GM12892 (cell line): ENCODE measurements around the gene NACC2.

Experiments used
- POLR2A ChIP-seq: IDR thresholded peaks from 2 replicates; pipeline ENCODE4 v1.6.1; 2011; ENCODE audit warnings: low read depth, low read length, control low read depth
- POLR2AphosphoS5 ChIP-seq: IDR thresholded peaks from 2 replicates; pipeline ENCODE4 v1.6.1; 2011; ENCODE audit warnings: low read depth, low read length, control low read depth
- TAF1 ChIP-seq: IDR thresholded peaks from 2 replicates; pipeline ENCODE4 v1.6.1; 2011; ENCODE audit warnings: low read depth, mild to moderate bottlenecking, control low read depth, low read length, borderline replicate concordance

GRCh38 chr9:136010615-136011361, 84.3 kb downstream of the NACC2 start:
- TF ChIP-seq POLR2A (no peak), POLR2AphosphoS5 (no peak), TAF1 (no peak)
